Non-pigmented ciliary epithelial cell (primary cell): ENCODE data around the gene HOXA11.

Experiments used
- DNase-seq: peaks from one replicate; pipeline ENCODE4 v3.0.0-alpha.2; 2010; ENCODE audit warnings: low read depth

HOXA11 gene

GRCh38 chr7:27185013-27185853 lies at the start of gene HOXA11:
HOXA11 (minus strand) TSS chr7:27185232; CDS start chr7:27185144, 88 bp downstream.
- DNase-seq = no peak

GRCh38 chr7:27229448-27229847 lies 44.4 kb upstream of the HOXA11 start:
- no peak for DNase-seq

- DNase-seq = no peak
Measured at GRCh38 chr7:27224983-27225934, 40.2 kb upstream of the HOXA11 start.

- no peak for DNase-seq
Measured at GRCh38 chr7:27223941-27224575, 39.0 kb upstream of the HOXA11 start.

GRCh38 chr7:27221201-27221797 lies 36.3 kb upstream of the HOXA11 start:
- no peak for DNase-seq

DNA sequence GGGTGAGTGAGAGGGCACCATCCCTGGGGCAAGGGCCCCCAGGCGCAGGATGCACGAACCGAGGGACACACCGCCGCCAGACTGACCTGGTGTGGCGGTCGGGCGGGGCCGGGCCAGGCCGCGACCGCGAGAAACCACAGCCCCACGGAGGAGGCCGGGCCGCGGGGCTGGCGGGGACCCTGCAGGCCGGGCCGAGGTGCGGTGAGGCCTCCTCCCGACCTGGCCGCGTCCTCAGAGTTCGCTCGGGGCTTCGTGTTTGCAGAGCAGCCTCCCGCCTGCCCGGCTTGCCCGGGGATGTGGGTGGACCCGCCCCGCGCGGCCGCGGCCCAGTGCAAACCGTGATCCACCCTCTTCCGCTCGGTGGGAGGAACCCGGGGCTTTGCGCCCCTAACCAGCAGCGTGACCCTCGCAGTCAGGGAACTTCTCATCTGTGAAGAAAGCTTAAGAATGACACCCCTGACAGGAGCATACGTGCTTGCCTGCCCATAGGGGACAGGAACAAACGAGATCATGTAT lies 35.5 kb upstream of the HOXA11 start:
- no peak for DNase-seq

- no peak for DNase-seq
Measured at GRCh38 chr7:27219821-27220220, 34.8 kb upstream of the HOXA11 start.

- no peak for DNase-seq
Measured at GRCh38 chr7:27217951-27218350, 32.9 kb upstream of the HOXA11 start.

- DNase-seq = no peak
Measured at GRCh38 chr7:27215356-27215755, 30.3 kb upstream of the HOXA11 start.

GRCh38 chr7:27214239-27214950 lies 29.4 kb upstream of the HOXA11 start:
- no peak for DNase-seq

DNA sequence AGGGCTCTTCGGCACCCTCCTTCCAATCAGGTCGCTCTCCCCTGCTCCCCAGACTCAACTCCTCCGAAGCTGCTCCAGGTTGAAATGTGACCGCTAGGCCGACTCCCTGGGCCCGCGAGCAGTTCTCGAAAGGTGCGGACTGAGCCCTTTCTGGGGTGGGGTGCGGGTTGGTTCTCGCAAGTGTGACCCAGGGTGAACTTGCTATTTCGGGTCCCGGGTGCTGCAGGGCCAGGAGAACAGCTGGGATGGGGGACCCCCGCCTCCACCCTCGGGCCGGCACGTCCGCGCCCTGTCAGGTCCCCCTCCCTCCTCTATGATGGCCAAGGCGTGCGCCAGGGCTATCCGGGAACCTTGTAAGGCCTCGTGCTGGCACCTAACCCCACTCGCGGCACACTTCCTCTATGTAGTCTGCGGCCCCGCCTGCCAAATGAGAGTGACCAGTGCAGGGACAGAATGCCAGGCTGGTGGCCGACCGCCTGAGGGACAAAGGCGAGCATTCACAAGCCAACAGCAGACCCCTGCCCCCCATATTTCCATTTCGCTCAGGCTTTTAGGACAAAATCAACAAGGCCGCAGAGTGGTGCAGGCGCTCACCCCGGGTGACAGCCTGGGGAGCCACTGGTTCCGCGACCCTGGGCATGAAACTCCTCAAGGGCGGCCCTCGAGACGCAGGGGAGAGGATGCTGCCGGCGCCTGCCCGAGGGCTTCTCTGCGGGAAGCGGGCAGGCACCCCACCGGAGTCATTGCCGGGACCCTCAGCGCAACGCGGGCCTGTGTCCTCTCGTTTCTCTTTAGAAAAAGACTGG lies 28.6 kb upstream of the HOXA11 start:
- no peak for DNase-seq

GRCh38 chr7:27212497-27213432 lies 27.7 kb upstream of the HOXA11 start:
- no peak for DNase-seq

- no peak for DNase-seq
Measured at GRCh38 chr7:27211764-27212204, 26.8 kb upstream of the HOXA11 start.

DNA sequence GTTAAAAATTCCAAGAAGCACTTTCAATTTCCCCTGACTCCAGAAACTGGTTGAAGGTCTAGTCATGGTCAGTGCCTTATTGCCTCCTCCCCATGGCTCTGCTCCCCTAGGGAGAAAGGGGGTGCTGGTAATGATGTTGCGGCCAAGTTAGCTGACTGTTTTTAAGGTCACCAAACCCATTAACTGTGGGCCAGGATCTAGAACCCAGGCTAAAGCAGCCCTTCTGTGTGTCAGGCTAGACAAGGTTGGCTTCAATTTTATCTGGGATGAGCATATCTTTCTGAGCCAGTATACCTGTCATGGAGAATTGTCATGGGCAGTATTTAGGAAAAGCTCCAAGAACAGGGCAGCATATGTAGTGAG lies 26.0 kb upstream of the HOXA11 start:
- no peak for DNase-seq

- DNase-seq = no peak
Measured at GRCh38 chr7:27210441-27211083, 25.5 kb upstream of the HOXA11 start.

GRCh38 chr7:27209933-27210440 lies 25.0 kb upstream of the HOXA11 start:
- DNase-seq = no peak

GRCh38 chr7:27208998-27209397 lies 24.0 kb upstream of the HOXA11 start:
- no peak for DNase-seq

DNA sequence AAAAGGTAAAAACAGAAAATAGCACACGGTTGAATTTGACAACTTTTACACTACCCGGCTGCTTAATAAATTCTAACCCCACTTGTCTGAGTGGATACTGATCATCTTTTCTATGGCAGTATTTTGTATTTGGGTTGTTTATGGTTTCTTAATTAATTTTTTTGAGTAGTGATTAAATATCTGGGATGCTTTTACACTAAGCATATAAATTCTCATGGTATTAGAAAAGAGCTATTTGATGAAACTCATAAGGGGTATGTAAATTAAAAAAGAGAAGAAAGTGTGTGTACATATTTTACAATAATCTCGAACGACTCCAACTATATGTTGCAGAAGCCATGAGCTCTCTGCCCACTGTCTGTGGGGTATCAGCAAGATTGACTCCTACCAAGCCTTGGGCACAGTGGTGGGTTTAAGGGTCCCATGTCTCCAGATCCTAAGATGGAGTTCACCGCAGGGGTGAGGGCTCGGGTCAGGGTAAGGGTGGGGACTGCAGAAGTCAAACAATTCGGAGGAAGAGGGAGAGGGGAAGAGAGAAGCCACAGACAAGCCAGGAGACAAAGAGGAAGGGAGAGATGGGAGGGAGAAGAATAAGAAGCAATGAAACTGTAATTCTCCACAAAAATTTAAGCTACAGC lies 22.4 kb upstream of the HOXA11 start:
- DNase-seq = no peak
